Stimulated activated CD4-positive, alpha-beta T cell treated with anti-CD3 and anti-CD28 coated beads, Interleukin-4, amount 100 ng/mL, for 1 hour (primary cell): ENCODE measurements around the gene IGFN1.

Experiments used
- DNase-seq: peaks from one replicate; pipeline ENCODE4 v3.0.0-alpha.2; 2020

Gene IGFN1

DNA sequence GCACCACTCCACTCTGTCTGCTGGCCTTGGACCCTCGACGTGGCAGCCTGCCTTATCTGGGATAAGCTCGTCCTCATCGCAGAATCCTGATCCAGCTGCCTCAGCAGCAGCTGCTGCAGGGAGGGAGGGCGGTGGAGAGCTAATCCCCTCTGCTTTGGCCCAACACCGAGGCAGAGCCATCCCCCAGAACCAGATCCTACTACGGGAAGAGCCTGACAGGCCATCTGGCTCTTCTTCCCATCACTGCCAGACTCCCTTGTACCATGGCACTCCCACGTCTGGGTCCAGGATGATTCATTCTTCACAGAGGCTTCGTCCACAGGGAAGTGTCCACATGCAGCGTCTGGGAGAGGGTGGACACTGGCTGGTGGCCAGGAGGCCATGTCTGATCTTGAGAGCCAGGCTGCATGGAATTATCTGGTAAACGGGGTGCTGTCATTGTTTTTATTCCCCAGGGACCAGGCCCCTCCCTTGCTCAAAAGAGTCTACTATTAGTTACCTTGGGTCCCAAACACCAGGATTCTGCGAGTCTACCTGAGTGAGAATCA is 78.1 kb downstream of the IGFN1 start:
- DNase-seq, result no peak

DNA sequence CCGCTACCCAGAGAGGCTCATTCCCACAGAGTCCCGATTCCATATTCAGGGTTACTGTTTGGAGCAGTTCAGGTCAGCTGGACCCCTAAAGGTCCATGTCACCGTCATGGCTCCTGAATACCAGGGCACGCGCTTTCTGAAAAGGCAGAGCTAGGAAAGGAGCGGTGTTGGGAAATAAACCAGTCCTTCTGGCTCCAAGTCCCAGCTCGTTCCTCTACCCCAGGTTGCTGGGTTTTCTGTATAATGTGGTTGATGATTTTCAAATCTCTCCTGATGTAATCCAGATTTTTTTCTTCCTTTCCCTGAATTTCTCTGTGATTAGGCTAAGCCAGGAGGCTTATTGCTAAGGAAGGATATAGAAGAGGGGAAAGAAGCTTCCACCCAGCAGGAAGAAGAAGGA is 78.7 kb downstream of the IGFN1 start:
- DNase-seq, result no peak

DNA sequence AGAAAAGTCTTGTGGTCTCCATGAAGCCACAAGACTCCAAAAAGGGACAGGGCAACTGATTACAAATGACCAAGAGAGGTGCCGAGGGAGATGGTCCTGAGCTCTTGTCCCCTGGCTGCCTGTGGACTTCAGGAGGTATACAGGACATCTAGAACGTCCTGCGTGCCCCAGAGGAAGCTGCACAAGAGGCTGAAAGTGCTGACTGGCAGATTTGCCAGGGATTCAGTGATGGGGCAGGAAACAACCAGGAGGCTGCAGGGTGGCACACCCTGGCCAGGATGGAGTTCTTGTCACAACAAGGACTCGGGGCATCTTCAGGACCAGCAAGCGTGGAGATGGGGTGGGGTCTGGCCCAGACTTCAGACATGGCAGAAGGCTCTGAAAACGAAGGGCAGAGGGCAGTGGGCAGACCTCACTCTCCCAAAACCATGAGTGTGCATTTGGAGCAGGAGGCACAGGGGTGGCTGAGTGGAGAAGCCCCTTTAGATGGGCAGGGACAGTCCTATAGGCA is 79.3 kb downstream of the IGFN1 start:
- no peak for DNase-seq

DNA sequence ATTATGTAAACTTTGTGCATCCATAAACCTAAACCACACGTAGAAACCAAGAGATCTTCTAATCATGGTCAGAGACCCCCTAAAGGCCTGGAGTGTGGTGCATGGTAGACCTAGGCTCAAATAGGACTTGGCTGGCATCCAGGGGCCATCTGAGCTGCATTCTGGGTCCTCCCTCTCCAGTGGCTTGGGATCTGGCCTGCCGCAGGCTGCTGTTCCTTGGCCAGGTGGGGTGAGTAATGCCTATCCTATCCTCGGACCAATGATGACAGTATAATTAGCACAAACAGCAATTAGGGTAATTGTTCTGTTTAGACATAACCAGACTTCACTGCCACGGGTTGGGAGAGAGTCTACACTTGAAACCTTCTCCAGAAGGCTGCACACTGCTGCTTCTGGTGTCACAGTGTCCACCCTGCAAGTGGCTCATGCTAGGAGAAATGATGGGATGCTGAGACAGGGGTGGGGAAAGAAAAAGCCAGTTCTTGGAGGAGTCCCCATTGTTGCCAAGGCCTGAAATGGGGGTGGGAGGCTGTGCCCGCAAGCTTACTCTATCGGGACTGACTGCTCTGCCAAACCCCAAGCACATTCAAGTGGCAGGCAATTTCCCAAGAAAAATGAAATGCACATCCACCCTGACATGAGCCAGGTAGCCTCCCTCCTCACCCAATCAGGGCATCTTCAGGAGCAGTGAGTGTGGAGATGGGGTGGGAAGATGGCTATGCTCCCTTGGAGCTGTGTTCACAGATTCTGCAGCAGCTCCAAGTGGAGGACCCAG is 80.2 kb downstream of the IGFN1 start:
- no peak for DNase-seq

DNA sequence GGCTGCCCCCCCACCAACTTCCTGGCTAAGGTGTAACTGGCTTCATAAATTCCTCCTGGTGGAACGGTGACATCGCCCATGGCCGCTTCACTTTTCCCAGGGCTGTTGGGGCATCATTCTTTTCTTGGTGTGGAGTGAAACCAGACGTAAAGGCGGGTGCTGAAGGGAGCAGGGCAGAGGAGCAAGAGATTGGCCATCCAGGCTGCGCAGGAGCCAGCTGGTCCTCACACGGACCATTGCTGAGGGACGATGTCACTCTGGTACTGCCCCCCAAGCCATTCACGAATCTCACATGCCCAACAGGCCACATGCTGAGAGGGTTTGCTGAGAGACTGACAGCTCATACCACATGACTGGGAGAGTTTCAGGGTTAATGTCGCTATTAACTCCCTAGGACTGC is 82.2 kb downstream of the IGFN1 start:
- DNase-seq, result no peak

DNA sequence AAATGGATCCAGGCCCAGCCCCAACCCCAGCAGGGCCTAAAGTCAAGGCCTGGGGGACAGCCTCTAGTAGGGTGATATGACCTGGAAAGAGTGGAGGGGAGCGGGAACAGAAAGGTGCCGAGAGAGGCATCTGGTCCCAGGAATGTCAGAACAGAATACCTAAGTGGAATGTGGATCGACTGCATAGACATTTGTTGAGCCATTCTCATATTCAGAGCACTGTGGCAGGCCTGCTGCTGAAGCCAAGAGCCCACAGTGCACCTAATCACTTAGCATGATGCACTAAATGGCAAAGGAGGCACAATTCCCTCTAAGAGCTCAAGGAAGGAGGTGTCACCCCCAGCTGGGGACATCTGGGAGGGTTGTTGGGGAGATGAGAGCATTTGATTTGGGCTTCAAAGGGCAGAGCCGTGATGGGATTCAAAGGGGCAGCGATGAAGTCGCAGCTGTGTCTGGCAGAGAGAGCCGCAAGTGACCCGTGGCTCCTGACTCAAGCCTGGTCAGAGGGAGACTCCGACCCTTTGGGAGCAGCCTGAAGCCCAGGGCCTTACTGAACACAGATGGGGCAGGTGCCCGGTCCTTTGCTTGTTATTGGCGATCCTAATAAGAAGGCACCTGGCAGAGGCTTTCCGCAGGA is 84.1 kb downstream of the IGFN1 start:
- no peak for DNase-seq

DNA sequence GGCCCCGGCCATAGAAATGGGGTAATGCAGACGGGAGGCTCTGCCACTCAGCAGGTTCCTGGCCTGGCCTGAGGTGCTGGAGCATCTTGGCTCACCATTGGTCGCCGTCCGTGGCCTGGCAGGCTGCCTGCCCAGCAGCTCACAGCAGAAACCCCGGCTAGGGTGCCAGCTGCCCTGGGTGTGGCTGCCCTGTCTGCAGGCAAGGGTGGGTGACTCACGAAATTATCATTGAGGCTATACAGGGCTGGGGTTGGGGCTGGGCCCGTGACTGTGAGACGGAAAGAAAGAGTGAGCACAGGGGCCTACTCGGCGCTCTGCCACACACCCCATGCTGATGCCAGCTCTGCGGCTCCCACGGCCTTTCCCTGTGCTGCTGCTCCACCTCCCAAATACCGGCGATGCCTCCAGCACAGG is 84.6 kb downstream of the IGFN1 start:
- no peak for DNase-seq

DNA sequence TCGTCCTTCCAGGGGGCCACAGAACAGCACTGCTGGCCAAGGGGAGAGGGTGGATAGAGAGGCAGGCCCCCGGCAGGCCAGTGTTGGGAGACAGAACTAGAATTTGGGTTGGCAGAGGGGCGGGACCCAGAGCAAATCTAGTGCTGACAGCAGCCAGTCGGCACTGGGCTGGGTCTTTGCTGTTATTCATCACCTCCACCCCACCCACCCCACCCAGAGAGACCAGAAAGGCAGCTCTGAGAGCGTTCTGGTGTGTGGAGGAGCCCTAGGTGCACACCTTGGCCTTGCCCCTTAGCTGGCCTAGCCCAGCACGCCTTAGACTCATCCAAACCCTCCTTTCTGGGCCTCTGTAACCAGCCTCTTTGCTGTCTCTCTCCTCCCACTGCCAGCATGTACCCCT is 86.3 kb downstream of the IGFN1 start:
- DNase-seq, result no peak

DNA sequence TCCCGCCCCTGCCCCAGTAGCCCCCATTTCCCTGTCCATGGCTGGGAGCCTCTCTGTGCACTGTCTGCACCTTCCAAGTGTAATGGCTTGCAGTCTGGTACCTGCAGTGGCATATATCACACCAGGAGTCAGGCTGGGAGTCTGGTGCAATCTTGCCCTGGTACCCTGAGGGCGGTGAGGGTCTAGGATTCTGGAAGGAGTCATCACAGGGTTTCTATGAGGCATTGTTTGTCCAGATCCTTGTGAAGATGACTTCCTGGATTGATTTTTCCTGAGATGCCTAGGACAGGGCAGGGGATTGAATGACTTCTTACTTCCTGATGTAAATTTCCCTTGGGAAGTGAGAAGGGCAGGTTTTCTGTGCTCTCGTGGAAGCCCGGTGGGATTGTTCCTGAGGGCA is 86.8 kb downstream of the IGFN1 start:
- DNase-seq, result no peak
